Upper lobe of left lung (tissue), 6 donors: ENCODE results near the gene WNT6. TPM values are rescaled to one million over a fixed set of nuclear protein-coding genes. Genes with fewer than 3 reads are reported as not detected.
A peak's percentile ranks its signal among the peaks of the same experiment; 100 is the strongest.

Experiments
- ATAC-seq, 2 donors: fragments of 200-7000 bp; cut with Tn5 transposase; one replicate each; pipeline ENCODE4 v1.9.1; 2022; ENCODE audit warnings: mild to moderate bottlenecking in 2 of 2, moderate library complexity in 2 of 2; ENCODE audit not compliant: low FRiP score in 2 of 2
- DNase-seq, 2 donors: peaks; one replicate each; pipeline ENCODE4 v3.0.0-alpha.2; 2019 to 2020
- H3K27ac ChIP-seq, 4 donors: fragments of 200-600 bp; sonication (generic); one replicate each; pipeline ENCODE4 v1.5.1; 2016 to 2019
- H3K27me3 ChIP-seq, 4 donors: fragments of 200-600 bp; sonication (generic); one replicate each; pipeline ENCODE4 v1.5.1; 2017 to 2019
- H3K36me3 ChIP-seq, 4 donors: fragments of 200-600 bp; sonication (generic); one replicate each; pipeline ENCODE4 v1.5.1; 2016 to 2019
- H3K4me1 ChIP-seq, 4 donors: fragments of 200-600 bp; sonication (generic); one replicate each; pipeline ENCODE4 v1.5.1; 2018 to 2019
- H3K4me3 ChIP-seq, 4 donors: fragments of 200-600 bp; sonication (generic); one replicate each; pipeline ENCODE4 v1.5.1; 2017 to 2019; ENCODE audit warnings: mild to moderate bottlenecking in 2 of 4, moderate library complexity in 1 of 4
- H3K9me3 ChIP-seq, 4 donors: fragments of 200-600 bp; sonication (generic); one replicate each; pipeline ENCODE4 v1.5.1; 2018 to 2019
- CTCF ChIP-seq, 6 experiments: fragments of 450-650 bp in 4 of 6; fragments of 200-600 bp in 2 of 6; sonication (generic) in 2 of 6; IDR thresholded peaks; one replicate each; pipeline ENCODE4 v1.5.1; 2016 to 2019; ENCODE audit warnings: antibody characterized with exemption in 6 of 6
- EP300 ChIP-seq, 4 donors: sonication (generic); formaldehyde crosslinking; IDR thresholded peaks; one replicate each; pipeline ENCODE4 v1.5.1; 2017; ENCODE audit warnings: antibody characterized with exemption in 4 of 4, control low read depth in 2 of 4
- POLR2A ChIP-seq, 4 donors: fragments of 450-650 bp; IDR thresholded peaks; one replicate each; pipeline ENCODE4 v1.5.1; 2016 to 2017; ENCODE audit warnings: antibody characterized with exemption in 4 of 4, mild to moderate bottlenecking in 2 of 4
- POLR2AphosphoS5 ChIP-seq, 2 donors: sonication (generic); formaldehyde crosslinking; IDR thresholded peaks; one replicate each; pipeline ENCODE4 v1.5.1; 2017; ENCODE audit warnings: antibody characterized with exemption in 2 of 2
- WGBS, 2 donors: methylation state at CpG; one replicate each; pipeline ENCODE4 v1.1.5; 2017 to 2018; 5-methylcytosine and 5-hydroxymethylcytosine counted together
- total RNA-seq, 6 donors: library from RNA; depleted of rRNA in 4 of 6; stranded (reverse); fragments of >200 nt in 4 of 6; gene quantifications; one replicate each; pipeline versions ENCODE4 v1.1.0 to v1.2.1, GENCODE V29; 2016 to 2021
- donor health status: DM: no; HTN: no; CAD: no; lungs with moderate emphysema.
- donor health status: DM: no; HTN: yes; CAD: no; lungs with severe emphysema.

WNT6 gene
- 1 to 10 TPM in 1 of 6 donors, under 1 TPM in 2, not detected in 3; 0.31 to 4.2 (median 0.44) TPM for total RNA-seq

DNA sequence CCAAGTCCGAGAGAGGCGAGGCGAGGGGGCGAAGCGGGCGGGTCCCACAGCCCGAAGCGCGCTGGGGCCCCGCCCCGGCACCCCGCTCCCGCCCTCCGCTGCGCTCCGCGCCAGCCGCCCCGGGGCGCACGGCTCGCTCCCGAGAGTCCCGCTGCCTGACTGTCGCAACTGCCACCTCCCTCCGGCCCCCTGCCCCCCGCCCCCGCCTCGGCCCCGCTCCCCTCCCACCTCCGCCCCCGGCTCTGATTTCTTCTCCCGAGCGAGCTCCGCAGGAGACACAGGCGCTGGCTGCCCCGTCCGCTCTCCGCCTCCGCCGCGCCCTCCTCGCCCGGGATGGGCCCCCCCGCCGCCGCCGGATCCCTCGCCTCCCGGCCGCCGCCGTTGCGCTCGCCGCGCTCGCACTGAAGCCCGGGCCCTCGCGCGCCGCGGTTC, at the start of gene WNT6:
Gene WNT6 (plus strand): TSS at position 250 of the 432 bp plus-strand sequence. CDS start 233 bp downstream, outside the sequence.
- Histone ChIP-seq H3K27me3 (peaks cover 2 to 47% (median 28%) of the 10 kb centered on the region in 4 donors), H3K27ac (no peak within 1 kb of the TSS), H3K4me3 (peak within 1 kb of the TSS in 3 of 4 donors; percentile 35 to 40 (median 40)), H3K9me3 (no peaks in the 10 kb centered on the region), H3K4me1 (peaks cover 18 to 25% (median 20%) of the 10 kb centered on the region in 4 donors), H3K36me3 (no peaks in the 10 kb centered on the region)
- DNase-seq (peak in 1 of 2 donors; percentile 89), ATAC-seq (peak in 1 of 2 donors; percentile 33)
- WGBS, 2 donors = 1% methylated on average over 13 to 15 of the region's 64 CpGs
- no peak for TF ChIP-seq POLR2A (IDR thresholded peaks at IDR 0.05)
- no peak for TF ChIP-seq POLR2AphosphoS5 (IDR thresholded peaks at IDR 0.05)
- TF ChIP-seq EP300 (IDR thresholded peaks at IDR 0.05) = no peak
- TF ChIP-seq CTCF (IDR thresholded peaks at IDR 0.05) = no peak

GRCh38 chr2:218810256-218810655, 49.3 kb upstream of the WNT6 start:
- peaks cover 4 to 17% (median 8%) of the 10 kb centered on the region in 4 donors for H3K4me1 ChIP-seq
- peaks cover 0 to 32% (median 17%) of the 10 kb centered on the region in 4 donors for H3K36me3 ChIP-seq
- H3K9me3 ChIP-seq = no peaks in the 10 kb centered on the region
- TF ChIP-seq CTCF (IDR thresholded peaks at IDR 0.05) = no peak
- no peak for TF ChIP-seq EP300 (IDR thresholded peaks at IDR 0.05)
- no peak for TF ChIP-seq POLR2A (IDR thresholded peaks at IDR 0.05)
- TF ChIP-seq POLR2AphosphoS5 (IDR thresholded peaks at IDR 0.05) = no peak
- H3K27me3 ChIP-seq = no peaks in the 10 kb centered on the region
- 58 to 67% methylated on average over 2 of the region's 2 CpGs for WGBS, 2 donors
- peak overlapping the region in 1 of 4 donors; percentile 41 for H3K27ac ChIP-seq
- no peak overlapping the region for H3K4me3 ChIP-seq
- ATAC-seq = no peak
- no peak for DNase-seq

DNA sequence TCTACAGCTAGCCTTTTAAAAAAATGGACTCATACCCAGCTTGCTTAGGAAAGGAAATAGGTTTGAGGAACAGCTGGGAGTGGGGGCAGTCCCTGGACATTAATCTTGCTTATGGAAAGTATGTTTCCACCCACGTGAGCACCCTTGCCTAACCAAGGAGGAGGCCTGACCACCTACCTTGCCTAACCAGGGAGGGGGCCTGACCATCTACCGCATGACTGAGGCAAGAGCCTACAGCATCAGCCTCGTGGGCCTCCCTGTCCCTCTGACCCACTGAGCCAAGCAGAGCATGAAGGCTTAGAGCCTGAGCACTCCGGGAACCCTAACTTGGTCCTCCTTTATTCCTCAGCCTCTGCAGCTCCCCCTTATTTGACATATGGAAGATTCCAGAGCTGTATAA, 48.2 kb upstream of the WNT6 start:
- DNase-seq = peak in 1 of 2 donors; percentile 75
- TF ChIP-seq POLR2AphosphoS5 (IDR thresholded peaks at IDR 0.05) = peak; percentile 38 to 74
- TF ChIP-seq POLR2A (IDR thresholded peaks at IDR 0.05) = peak in 1 of 4 donors; percentile 42
- TF ChIP-seq CTCF (IDR thresholded peaks at IDR 0.05) = no peak
- peak in 2 of 4 donors; percentile 68 to 96 for TF ChIP-seq EP300 (IDR thresholded peaks at IDR 0.05)
- H3K4me1 ChIP-seq = peaks cover 0 to 11% (median 2%) of the 10 kb centered on the region in 4 donors
- 70 to 89% methylated on average over 4 of the region's 4 CpGs for WGBS, 2 donors
- H3K36me3 ChIP-seq = peaks cover 0 to 39% (median 21%) of the 10 kb centered on the region in 4 donors
- peak overlapping the region in 1 of 4 donors; percentile 30 for H3K27ac ChIP-seq
- H3K4me3 ChIP-seq = no peak overlapping the region
- no peaks in the 10 kb centered on the region for H3K9me3 ChIP-seq
- H3K27me3 ChIP-seq = no peaks in the 10 kb centered on the region
- ATAC-seq = peak in 1 of 2 donors; percentile 69

DNA sequence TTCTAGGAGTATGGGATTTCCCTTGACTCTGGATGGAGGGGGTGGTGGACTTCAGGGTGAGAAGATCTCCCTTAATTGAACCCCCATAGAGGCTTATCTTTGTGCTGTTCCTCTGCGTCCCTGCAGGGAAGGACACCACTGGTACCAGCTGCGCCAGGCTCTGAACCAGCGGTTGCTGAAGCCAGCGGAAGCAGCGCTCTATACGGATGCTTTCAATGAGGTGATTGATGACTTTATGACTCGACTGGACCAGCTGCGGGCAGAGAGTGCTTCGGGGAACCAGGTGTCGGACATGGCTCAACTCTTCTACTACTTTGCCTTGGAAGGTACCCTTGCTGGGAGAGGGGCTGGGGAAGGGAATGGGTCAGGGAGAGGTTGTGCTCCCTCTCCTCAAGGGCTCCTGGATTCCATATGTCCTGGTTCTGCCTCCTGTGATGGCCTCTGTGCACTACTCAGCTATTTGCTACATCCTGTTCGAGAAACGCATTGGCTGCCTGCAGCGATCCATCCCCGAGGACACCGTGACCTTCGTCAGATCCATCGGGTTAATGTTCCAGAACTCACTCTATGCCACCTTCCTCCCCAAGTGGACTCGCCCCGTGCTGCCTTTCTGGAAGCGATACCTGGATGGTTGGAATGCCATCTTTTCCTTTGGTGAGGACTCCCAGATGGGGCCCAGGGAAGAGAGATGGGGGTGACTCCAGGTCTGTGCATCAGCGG, 47.3 kb upstream of the WNT6 start:
- peaks cover 0 to 39% (median 21%) of the 10 kb centered on the region in 4 donors for H3K36me3 ChIP-seq
- no peak overlapping the region for H3K4me3 ChIP-seq
- WGBS, 2 donors = 91% methylated on average over 20 to 21 of the region's 21 CpGs
- H3K27me3 ChIP-seq = no peaks in the 10 kb centered on the region
- H3K9me3 ChIP-seq = no peaks in the 10 kb centered on the region
- no peak for DNase-seq
- peaks cover 0 to 4% (median 2%) of the 10 kb centered on the region in 4 donors for H3K4me1 ChIP-seq
- no peak for TF ChIP-seq EP300 (IDR thresholded peaks at IDR 0.05)
- TF ChIP-seq CTCF (IDR thresholded peaks at IDR 0.05) = no peak
- H3K27ac ChIP-seq = peak overlapping the region in 1 of 4 donors; percentile 30
- ATAC-seq = no peak
